ENCODE measurements around the gene KRTAP9-2.
"Not testable (repeated sequence)": the region's sequence is repeated elsewhere in the genome, so short reads cannot be mapped to it uniquely, and the experiment has no call there.

The KRTAP9-2 gene

GRCh38 chr17:41237116-41237515 is 10.7 kb downstream of the KRTAP9-2 start:
- DNase-seq = not testable (repeated sequence)

GRCh38 chr17:41237949-41238437 is 11.5 kb downstream of the KRTAP9-2 start, which contains the start of gene KRTAP9-8:
Gene KRTAP9-8 (plus strand): TSS chr17:41237999. CDS start chr17:41238052, 53 bp downstream.
- not testable (repeated sequence) for DNase-seq

DNA sequence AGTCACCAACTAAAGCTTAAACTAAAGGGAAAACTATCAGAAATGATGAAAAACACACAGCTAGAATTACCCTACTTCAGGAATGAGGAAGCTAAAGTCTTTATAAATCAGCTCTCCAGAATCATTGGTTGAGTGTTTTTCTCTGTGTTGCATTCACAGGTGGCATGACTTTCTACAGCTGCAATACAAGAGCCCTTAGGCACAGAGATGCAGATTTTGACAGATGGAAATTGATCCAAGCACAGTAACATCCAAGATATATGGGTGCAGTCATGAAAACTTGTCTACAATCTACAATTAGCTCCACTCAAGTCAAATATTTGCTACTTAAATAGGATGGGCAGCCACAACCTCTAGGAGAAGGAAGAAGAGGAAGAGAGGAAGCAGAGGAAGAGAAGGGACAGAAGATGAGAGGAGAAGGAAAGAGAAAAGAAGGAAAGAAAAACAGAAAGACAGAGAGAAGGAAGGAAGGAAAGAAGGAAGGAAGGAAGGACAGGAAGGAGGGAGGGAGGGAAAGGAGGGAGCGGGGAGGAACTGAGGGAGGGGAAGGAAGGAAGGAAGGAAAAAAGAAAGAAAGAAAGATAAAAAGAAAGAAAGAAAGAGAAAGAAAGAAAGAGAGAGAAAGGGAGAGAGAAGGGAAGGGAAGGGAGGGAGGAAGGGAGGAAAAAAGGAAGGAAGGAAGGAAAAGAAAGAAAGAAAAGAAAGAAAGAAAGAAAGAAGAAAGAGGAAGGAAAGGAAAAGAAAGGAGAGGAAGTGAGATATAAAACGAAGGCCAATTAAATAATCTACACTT is 20.7 kb downstream of the KRTAP9-2 start:
- not testable (repeated sequence) for DNase-seq

GRCh38 chr17:41249637-41250240 is 23.3 kb downstream of the KRTAP9-2 start, which contains the start of gene KRTAP9-4:
Gene KRTAP9-4 (plus strand): TSS chr17:41249687. CDS start chr17:41249721, 34 bp downstream.
- not testable (repeated sequence) for DNase-seq

- DNase-seq = no peak
Measured at GRCh38 chr17:41251261-41251660, 24.8 kb downstream of the KRTAP9-2 start.

GRCh38 chr17:41254861-41255260 is 28.4 kb downstream of the KRTAP9-2 start:
- DNase-seq = no peak

GRCh38 chr17:41255381-41256290 is 29.2 kb downstream of the KRTAP9-2 start, which contains the start of gene KRTAP9-9:
Gene KRTAP9-9 (plus strand): TSS chr17:41255384.
- DNase-seq = not testable (repeated sequence)

GRCh38 chr17:41256291-41256685 is 29.8 kb downstream of the KRTAP9-2 start:
- no peak for DNase-seq

DNA sequence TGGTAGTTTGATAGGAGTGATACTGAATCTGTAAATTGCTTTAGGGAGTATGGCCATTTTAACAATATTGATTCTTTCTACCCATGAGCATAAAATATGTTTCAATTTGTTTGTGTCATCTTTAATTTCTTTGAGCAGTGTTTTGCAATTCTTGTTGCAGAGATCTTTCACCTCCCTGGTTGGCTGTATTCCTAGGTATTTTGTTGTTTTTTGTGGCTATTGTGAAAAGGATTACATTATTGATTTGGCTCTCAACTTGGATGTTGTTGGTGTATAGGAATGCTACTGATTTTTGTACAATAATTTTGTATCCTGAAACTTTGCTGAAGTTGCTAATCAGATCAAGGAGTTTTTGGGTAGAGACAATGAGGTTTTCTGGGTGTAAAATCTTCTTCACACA is 32.0 kb downstream of the KRTAP9-2 start:
- no peak for DNase-seq

- no peak for DNase-seq
Measured at GRCh38 chr17:41263212-41263611, 36.8 kb downstream of the KRTAP9-2 start.

DNA sequence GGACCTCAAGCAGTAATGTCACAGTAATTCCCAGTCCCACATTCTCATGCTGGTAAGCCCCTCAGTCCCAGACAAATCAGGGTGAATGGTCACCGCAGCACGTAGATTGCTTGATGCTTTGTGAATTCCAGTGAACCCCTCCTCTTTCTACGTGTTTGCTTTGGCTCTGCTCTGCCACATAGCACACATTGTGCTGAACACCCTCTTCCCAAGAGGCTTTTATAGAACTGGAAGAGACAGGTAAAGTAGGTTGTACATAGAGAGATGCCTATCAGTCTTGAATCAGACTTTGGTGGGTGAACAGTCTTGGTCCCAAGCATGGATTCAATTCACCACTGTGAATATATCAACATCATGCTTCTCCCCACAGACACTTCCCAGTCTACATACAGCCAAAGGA is 38.2 kb downstream of the KRTAP9-2 start:
- no peak for DNase-seq

DNA sequence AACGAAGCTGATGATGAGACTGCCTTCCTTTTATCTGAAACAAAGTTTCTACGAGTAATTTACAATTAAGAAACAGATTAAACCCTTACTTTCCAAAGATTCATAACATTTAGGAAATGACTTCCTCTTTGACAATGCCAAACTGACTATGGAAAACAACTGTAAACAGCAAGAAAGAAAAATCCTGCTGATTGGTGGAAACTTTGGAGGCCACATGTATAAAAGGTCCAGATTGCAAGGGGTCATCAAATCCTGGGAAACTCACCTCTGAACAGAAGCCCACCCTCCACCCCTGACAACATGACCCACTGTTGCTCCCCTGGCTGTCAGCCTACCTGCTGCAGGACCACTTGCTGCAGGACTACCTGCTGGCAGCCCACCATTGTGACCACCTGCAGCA is 38.6 kb downstream of the KRTAP9-2 start, which contains the start of gene KRTAP9-6:
Gene KRTAP9-6 (plus strand): TSS at position 301 of the 400 bp plus-strand sequence. CDS start 0 bp downstream, at position 301.
- no peak for DNase-seq

DNA sequence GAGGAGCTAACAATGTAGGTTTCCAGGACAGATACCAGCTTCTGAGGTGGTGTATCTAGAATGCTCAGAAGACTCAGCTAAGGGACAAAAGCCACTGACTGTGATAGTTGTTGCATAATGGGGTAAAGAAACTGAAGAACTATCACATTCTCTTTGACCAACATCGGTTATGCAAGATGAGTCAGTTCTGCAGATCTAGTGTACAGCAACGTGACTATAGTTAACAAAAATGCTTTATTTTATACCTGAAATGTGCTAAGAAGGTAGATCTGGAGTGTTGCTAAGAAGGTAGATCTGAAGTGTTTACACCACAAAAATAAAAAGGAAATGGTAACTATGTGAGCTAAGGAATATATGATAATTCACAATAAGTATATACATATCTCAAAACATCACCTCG is 41.3 kb downstream of the KRTAP9-2 start:
- no peak for DNase-seq

DNA sequence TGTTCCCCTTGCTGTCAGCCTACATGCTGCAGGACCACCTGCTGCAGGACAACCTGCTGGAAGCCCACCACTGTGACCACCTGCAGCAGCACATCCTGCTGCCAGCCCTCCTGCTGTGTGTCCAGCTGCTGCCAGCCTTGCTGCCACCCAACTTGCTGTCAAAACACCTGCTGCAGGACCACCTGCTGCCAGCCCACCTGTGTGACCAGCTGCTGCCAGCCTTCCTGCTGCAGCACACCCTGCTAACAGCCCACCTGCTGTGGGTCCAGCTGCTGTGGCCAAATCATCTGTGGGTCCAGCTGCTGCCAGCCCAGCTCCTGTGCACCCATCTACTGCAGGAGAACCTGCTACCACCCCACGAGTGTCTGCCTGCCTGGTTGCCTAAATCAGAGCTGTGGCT is 44.9 kb downstream of the KRTAP9-2 start:
- not testable (repeated sequence) for DNase-seq

DNA sequence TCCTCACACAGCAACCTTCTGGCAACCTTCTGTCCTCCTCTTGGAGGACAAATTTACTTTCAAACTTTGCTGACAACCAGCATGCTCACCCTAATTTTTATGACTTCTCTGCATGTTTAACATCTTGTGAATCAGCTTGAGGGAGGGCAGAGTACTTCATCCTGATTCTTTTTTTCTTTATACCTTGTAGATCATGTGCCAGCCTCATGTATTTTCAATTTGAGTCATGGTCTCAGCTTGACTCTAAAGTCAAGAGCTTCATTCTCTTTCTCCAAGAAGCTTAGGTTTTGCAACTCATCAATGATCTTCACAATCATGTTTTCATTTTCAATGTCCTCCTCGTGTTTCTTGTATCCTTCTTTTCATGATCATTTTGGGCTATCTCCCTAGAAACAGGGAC is 45.4 kb downstream of the KRTAP9-2 start:
- no peak for DNase-seq

- not testable (repeated sequence) for DNase-seq
Measured at GRCh38 chr17:41275648-41276190, 49.3 kb downstream of the KRTAP9-2 start, which contains the start of gene KRTAP9-7. Gene KRTAP9-7 (plus strand): TSS chr17:41275698. CDS start chr17:41275698, 0 bp downstream.
